NCI-H1436 (cell line): ENCODE data around the gene CACNB2.
"Not testable (repeated sequence)": the region's sequence is repeated elsewhere in the genome, so short reads cannot be mapped to it uniquely, and the experiment has no call there.

Source experiments
- DNase-seq: peaks from one replicate; lab custom pipeline; 2025; lab: John Stamatoyannopoulos, UW

Gene CACNB2

GRCh38 chr10:18145652-18146051, 5.4 kb downstream of the CACNB2 start:
- no peak for DNase-seq

GRCh38 chr10:18149196-18149800, 9.1 kb downstream of the CACNB2 start:
- DNase-seq, result no peak

GRCh38 chr10:18151356-18151890, 11.2 kb downstream of the CACNB2 start:
- no peak for DNase-seq

- not testable (repeated sequence) for DNase-seq
Observed at GRCh38 chr10:18153381-18153780, 13.2 kb downstream of the CACNB2 start.

GRCh38 chr10:18155321-18155720, 15.1 kb downstream of the CACNB2 start:
- no peak for DNase-seq

- DNase-seq, result not testable (repeated sequence)
Observed at GRCh38 chr10:18156797-18157196, 16.6 kb downstream of the CACNB2 start.

GRCh38 chr10:18157881-18158280, 17.7 kb downstream of the CACNB2 start:
- DNase-seq, result no peak

- DNase-seq, result no peak
Observed at GRCh38 chr10:18158773-18159265, 18.6 kb downstream of the CACNB2 start.

GRCh38 chr10:18159557-18159956, 19.3 kb downstream of the CACNB2 start:
- DNase-seq, result no peak

- DNase-seq, result no peak
Observed at GRCh38 chr10:18162021-18162627, 21.9 kb downstream of the CACNB2 start.

GRCh38 chr10:18164093-18164492, 23.9 kb downstream of the CACNB2 start:
- DNase-seq, result no peak

GRCh38 chr10:18164748-18165361, 24.6 kb downstream of the CACNB2 start:
- no peak for DNase-seq

GRCh38 chr10:18178854-18179483, 38.7 kb downstream of the CACNB2 start:
- DNase-seq, result no peak

GRCh38 chr10:18179891-18180290, 39.7 kb downstream of the CACNB2 start:
- DNase-seq, result no peak

- DNase-seq, result not testable (repeated sequence)
Observed at GRCh38 chr10:18181382-18181781, 41.2 kb downstream of the CACNB2 start.

- no peak for DNase-seq
Observed at GRCh38 chr10:18185621-18186020, 45.4 kb downstream of the CACNB2 start.

- no peak for DNase-seq
Observed at GRCh38 chr10:18190840-18191239, 50.6 kb downstream of the CACNB2 start.

GRCh38 chr10:18194634-18195033, 54.4 kb downstream of the CACNB2 start:
- DNase-seq, result no peak

GRCh38 chr10:18195060-18195799, 55.0 kb downstream of the CACNB2 start:
- DNase-seq, result no peak

- DNase-seq, result no peak
Observed at GRCh38 chr10:18196806-18197550, 56.8 kb downstream of the CACNB2 start.

GRCh38 chr10:18197706-18198105, 57.5 kb downstream of the CACNB2 start:
- DNase-seq, result no peak
